GM19240 (cell line): ENCODE results near the gene KLHL40.

ENCODE experiments used
- DNase-seq: peaks from one replicate; pipeline ENCODE4 v3.0.0; 2011; ENCODE audit warnings: low spot score; ENCODE audit not compliant: insufficient read length

Gene KLHL40

GRCh38 chr3:42670051-42670576 is 15.2 kb upstream of the KLHL40 start:
- no peak for DNase-seq

- DNase-seq = no peak
Measured at GRCh38 chr3:42670670-42671069, 14.7 kb upstream of the KLHL40 start.

GRCh38 chr3:42672515-42672914 is 12.8 kb upstream of the KLHL40 start:
- DNase-seq = no peak

GRCh38 chr3:42673082-42673481 is 12.3 kb upstream of the KLHL40 start:
- no peak for DNase-seq

- DNase-seq = no peak
Measured at GRCh38 chr3:42674146-42674545, 11.2 kb upstream of the KLHL40 start.

- DNase-seq = no peak
Measured at GRCh38 chr3:42675909-42676308, 9.4 kb upstream of the KLHL40 start.

GRCh38 chr3:42678447-42678846 is 6.9 kb upstream of the KLHL40 start:
- DNase-seq = no peak

- DNase-seq = no peak
Measured at GRCh38 chr3:42680271-42680670, 5.1 kb upstream of the KLHL40 start.

- DNase-seq = no peak
Measured at GRCh38 chr3:42680806-42681205, 4.5 kb upstream of the KLHL40 start.

GRCh38 chr3:42681361-42682038 is 3.8 kb upstream of the KLHL40 start:
- no peak for DNase-seq

- DNase-seq = no peak
Measured at GRCh38 chr3:42682301-42683070, 2.9 kb upstream of the KLHL40 start.

- DNase-seq = no peak
Measured at GRCh38 chr3:42683875-42684598, 1.3 kb upstream of the KLHL40 start.

GRCh38 chr3:42684632-42685362 is 540 bp upstream of the KLHL40 start:
- DNase-seq = no peak

GRCh38 chr3:42685891-42686820 is 819 bp downstream of the KLHL40 start:
- no peak for DNase-seq

- DNase-seq = no peak
Measured at GRCh38 chr3:42686832-42687650, 1.7 kb downstream of the KLHL40 start.

- DNase-seq = no peak
Measured at GRCh38 chr3:42688016-42688415, 2.7 kb downstream of the KLHL40 start.

- no peak for DNase-seq
Measured at GRCh38 chr3:42688487-42689420, 3.4 kb downstream of the KLHL40 start.

- no peak for DNase-seq
Measured at GRCh38 chr3:42689421-42690014, 4.2 kb downstream of the KLHL40 start.
